NB4 (cell line): Measurements from ENCODE around the gene PCNX4.

ENCODE experiments used
- CTCF ChIP-seq: IDR thresholded peaks from one replicate; pipeline ENCODE4 v1.5.1; 2012; ENCODE audit warnings: low read depth, low read length
- POLR2A ChIP-seq: IDR thresholded peaks from 2 replicates; pipeline ENCODE4 v1.6.1; 2011; ENCODE audit warnings: mild to moderate bottlenecking; ENCODE audit not compliant: insufficient read length; ENCODE audit errors: extremely low read depth

GRCh38 chr14:60166142-60166541 is 74.4 kb downstream of the PCNX4 start:
- TF ChIP-seq CTCF (no peak), POLR2A (no peak)
